HG03159 (cell line): ENCODE measurements around the gene NIPAL3.

Experiments
- ATAC-seq: cut with Tn5 transposase; IDR thresholded peaks from one replicate; pipeline ENCODE4 v1.9.1; 2021; ENCODE audit warnings: mild to moderate bottlenecking, moderate library complexity; ENCODE audit not compliant: unreplicated experiment

NIPAL3 gene

GRCh38 chr1:24415334-24415909 is at the start of gene NIPAL3:
Gene NIPAL3, plus strand, starts transcription at chr1:24415802. Its CDS starts 3,746 bp downstream, at chr1:24419548.
- ATAC-seq = peak; percentile 91

GRCh38 chr1:24366707-24367106 is 48.9 kb upstream of the NIPAL3 start:
- ATAC-seq = no peak

DNA sequence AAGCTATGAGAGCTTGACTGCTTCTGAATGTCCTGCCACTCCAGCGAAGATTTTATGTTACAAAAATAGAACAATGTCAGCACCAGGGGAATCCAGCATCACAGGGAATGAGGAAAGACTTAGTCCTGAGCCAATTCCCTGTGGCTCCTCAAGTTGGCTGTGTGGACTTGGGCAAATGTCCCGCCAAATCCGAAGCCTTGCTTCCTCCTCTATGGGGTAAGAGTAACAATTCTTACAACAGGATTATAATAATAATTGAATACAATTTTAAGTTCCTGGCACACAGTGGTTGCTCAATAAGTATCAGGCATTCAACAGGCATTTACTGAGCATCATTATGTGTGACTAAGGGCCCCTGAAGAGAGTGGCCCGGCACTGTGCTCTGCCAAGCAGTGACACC is 46.4 kb upstream of the NIPAL3 start:
- ATAC-seq = no peak

- ATAC-seq = no peak
These were observed 45.8 kb upstream of the NIPAL3 start for GRCh38 chr1:24369801-24370200.

- ATAC-seq = no peak
These were observed 42.6 kb upstream of the NIPAL3 start for GRCh38 chr1:24373044-24373443.

DNA sequence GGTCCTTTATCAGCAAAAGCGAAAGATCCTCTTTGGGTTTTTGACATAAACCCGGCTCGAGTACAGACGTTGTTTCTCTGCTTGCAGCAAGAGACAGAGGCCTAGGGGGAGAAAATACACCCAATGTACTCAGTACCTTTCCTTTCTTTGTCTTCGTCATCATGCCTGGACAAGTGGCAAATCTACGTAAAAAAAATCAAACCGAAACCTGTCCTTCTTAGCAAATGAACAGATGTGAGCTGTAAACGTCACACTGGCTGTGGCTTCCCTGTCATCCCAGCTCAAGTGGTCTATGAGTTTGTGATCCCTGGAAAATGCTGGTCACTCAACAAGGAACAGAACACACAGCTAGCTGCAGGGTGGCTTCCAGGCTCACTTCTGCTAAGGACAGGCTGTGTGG is 41.9 kb upstream of the NIPAL3 start:
- ATAC-seq = no peak

DNA sequence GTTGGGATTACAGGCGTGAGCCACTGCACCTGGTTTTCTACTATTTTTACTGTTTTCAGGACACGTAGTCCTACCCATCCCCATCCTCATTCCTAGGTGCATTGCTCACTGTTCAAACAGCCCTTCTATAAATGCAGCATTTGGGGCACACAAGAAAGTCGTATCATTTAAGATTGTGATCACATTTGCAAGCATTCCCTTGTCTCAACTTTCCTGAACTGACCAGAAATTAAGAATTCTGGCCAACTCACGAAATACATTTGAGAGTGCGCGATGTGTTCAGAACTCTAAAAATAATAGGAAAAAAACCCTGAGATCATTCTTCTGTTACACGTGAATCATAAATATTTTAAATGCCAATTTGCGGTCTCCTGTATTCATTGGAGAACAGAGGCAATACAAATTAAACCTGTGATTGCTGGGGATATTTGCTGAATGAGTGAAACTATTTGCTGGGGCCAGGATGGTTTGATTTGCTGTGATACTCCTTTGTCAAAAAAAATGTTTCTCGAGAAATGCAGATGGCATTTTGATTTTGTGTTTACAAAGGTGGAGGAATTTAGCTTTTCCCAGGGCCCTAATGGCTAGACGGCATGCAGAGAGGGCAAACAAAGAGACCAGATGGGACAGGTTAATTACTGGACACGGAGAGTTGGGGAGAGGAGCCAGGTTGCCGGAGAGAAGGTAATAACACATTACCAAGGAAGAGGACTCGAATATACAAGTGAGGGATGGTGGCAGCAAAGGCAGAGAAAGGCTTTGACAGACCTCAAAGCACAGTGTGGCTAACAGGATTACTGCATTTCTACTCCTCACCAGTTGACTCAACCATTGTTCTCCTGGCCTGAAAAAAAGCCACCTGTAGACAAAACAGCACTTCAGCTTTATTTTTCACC is 40.5 kb upstream of the NIPAL3 start:
- no peak for ATAC-seq

GRCh38 chr1:24379733-24380315 is 35.8 kb upstream of the NIPAL3 start:
- ATAC-seq = no peak

GRCh38 chr1:24380508-24380907 is 35.1 kb upstream of the NIPAL3 start:
- ATAC-seq = no peak

- no peak for ATAC-seq
These were observed 34.3 kb upstream of the NIPAL3 start for GRCh38 chr1:24381256-24381655.

DNA sequence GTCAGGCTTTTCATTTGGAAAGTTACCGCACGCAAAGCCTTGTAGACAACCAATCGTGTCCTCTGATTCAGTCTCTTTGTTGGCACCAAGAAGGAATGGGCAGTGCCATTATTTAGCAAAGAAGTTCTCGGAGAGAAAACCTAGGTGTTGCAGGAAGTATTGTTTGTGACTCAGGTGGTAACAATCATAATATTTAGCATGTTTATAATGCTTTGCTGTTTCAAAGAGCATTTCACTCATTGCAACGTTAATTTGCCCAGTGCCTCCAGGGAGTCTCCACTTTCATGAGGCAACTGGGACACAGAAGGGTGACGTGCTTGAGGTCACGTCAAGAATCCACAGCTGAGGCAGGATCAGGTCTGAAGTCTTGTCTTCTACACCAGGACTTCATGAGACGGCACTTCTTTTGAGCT is 33.4 kb upstream of the NIPAL3 start:
- no peak for ATAC-seq

DNA sequence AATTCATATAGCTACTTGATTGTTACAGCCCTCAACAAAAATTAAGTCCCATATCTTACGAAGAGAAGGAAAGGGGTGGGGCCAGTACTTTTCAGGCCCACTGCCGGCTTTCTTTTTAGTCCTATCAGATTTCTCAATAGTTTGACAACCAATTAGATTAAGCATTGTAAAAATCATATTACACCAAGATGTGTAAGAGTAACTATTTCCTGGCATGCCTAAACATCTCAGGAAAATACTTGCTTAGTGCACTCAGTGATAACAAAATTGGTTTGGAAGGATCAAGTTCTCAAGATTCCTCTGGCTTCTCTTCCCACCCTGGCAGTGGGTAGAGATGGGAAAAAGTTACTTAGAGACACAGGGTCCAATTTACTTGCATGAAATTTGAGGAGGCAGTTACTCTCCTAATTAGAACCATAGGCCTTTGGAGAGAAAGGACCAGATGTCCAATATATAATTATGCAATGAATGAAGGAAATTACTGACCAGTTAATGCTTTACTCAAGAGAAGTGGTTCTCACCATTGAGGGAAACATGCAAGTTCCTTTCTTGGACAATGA is 32.1 kb upstream of the NIPAL3 start:
- ATAC-seq = no peak

DNA sequence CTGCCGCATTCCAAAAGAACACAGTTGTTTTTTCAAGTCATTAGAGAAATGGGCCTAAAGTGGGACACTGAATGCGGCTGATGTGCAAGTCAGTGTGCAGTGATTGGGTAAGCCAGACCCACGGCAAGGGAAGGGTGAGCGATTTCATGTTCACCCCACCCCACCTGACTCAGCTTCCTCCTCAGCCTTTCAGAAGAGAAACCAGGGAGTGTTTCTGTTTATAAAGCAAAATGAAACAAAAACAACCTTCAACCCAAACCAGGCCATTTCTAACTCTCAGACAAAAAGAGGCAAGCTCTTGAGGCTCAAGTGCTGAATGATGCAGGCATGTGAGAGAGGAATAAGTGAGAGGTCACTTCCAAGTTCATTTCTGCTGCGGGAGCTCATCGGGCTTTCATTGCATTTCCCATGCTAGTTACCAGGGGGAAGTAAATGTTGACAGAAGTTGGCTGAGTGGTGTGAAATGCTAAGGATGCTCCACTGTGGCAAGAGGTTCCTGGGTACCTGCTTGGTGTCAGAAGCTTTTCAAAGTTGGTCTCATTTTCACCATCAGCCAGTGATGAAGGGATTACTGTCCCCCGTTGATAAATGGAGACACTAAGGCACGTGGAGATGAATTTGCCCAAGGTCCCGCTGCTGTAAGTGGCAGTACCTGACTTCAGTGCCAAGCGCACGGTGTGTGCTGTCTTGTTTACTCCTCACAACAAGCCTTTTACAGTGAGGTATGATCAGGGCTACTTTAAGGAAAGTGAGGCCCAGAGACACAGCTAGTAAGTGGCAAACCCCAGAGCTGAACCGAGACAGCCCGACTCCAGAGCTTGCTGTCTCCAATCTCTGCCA is 31.1 kb upstream of the NIPAL3 start:
- ATAC-seq = peak; percentile 65

DNA sequence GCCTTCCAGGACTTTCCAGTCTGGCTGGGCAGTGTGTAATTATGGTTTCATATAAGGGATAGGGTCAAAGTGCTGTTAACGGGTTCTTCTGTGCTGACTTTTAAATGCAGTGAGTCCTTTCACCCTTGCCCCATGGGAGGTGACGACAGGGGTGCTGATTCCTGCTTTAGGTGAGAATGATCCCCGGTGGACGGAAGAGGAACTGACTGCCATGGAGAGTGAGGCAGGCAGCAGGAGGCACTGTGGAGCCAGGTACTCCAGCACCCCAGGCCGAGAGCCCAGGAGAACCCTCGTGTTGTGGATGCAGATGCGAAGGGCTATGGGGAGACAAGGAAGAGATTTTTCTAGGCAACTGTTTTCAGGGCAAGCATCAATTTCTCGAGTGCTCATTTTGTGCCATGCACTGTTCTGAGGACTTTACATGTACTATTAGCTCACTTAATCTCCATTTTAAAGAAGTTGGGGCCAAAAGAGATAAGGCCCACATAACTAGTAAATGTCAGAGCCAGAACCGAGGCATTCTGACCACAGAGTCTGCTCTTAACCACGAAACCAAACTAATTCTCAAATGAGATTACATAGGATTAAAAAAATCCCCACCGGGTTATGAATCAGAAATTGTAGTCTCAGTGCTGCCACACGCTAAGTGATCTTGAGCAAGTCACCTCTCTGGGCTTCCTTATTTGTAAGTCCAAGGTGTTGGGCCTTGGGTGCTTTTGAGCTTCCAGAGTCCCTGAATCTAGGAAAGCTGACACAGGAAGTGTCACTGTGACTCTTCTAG is 30.3 kb upstream of the NIPAL3 start:
- ATAC-seq = no peak

DNA sequence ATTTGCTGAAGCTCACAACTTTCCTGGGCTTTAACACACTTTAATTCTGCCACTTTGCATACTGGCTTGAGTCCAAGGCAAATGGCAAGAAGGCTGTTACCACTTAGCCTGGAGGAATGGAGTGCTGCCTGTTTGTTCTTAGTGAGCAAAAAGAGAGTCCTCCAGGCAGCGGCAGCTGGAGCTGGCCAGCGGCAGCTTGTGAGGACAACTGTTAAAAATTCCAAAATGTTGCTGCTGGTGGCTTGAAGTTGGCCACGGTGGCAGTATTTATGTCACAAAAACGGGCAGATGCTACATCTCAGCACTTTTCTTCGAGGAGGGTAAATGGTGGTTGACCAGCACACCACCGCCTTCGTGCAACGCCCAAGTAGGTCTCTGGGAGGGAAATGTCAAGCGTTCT is 29.4 kb upstream of the NIPAL3 start:
- no peak for ATAC-seq

- no peak for ATAC-seq
These were observed 28.7 kb upstream of the NIPAL3 start for GRCh38 chr1:24386931-24387330.

DNA sequence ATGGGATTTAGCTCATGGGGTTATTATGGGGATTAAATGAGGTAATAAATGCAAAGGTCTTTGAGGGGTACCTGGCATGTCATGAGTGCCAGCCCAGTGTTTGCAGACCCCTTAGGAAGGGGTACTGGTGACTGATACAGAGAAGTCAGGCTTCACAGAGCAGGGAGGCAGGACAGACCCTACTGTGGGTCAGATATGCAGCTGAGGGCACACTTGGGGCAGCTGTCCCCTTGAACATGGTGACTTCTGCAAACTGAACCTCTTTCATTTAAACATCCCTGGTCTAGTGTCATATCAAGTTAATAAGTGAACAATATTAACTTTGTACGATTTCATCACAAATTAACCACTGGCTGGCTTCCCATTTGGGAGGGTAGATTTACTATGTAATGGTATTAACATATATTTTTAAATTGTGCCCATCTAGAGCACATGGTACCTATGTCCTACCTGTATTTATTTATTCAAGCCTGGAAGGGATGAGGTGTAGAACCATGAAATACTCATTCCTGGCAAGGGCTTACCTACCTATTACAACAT is 27.9 kb upstream of the NIPAL3 start:
- no peak for ATAC-seq

DNA sequence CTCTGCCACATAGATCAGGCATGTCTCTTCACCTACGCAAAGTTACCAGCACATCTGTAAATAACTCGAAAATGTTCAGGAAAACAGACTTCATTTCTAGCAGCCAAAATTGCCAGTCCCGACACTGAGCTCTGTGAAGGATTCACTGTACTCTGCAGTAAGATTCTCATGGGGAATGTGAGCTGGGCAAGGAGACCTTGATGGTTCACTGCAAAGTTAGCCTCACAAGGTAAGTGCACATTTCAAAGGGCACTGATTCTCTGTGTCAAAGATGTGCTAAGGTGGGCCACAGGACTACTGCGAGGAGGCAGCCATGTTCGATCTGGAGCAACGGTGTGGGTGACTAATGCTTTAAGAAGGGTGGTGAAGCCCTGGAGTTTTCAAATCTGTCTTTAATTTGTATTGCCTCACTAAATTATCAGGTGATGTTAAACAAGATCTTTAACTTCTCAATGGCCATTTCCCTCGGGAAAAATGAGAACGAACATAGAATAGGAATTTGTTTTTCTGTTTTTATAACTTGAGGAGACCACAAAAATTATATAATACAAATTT is 27.2 kb upstream of the NIPAL3 start:
- no peak for ATAC-seq

GRCh38 chr1:24389231-24389678 is 26.3 kb upstream of the NIPAL3 start:
- ATAC-seq = no peak
